Mesendoderm (in vitro differentiated cells): ENCODE measurements around the gene MAP1LC3C.

Experiments used
- DNase-seq: peaks from one replicate; pipeline ENCODE4 v3.0.0; 2013
- H2AK5ac ChIP-seq: 2 replicates; pipeline ENCODE4 v1.6.1; 2013; ENCODE audit warnings: low read length, inconsistent platforms
- H2BK120ac ChIP-seq: 2 replicates; pipeline ENCODE4 v1.6.1; 2013; ENCODE audit warnings: low read depth, mild to moderate bottlenecking, low read length, moderate library complexity, mixed read lengths
- H2BK15ac ChIP-seq: replicated peaks from 2 replicates; pipeline ENCODE4 v1.6.1; 2013; ENCODE audit warnings: low read depth, mild to moderate bottlenecking, moderate library complexity
- H2BK5ac ChIP-seq: 2 replicates; pipeline ENCODE4 v1.6.1; 2013; ENCODE audit warnings: low read length, inconsistent platforms
- H3K18ac ChIP-seq: 2 replicates; pipeline ENCODE4 v1.6.1; 2013; ENCODE audit warnings: mild to moderate bottlenecking, low read length, mixed read lengths
- H3K23ac ChIP-seq: one replicate; pipeline ENCODE4 v1.6.1; 2013; ENCODE audit warnings: low read length
- H3K27ac ChIP-seq: 2 replicates; pipeline ENCODE4 v1.5.1; 2013; ENCODE audit warnings: low read depth, mild to moderate bottlenecking, inconsistent platforms, low read length, moderate library complexity
- H3K27me3 ChIP-seq: 2 replicates; pipeline ENCODE4 v1.6.1; 2013; ENCODE audit warnings: low read length, control low read depth, mild to moderate bottlenecking, inconsistent platforms; ENCODE audit not compliant: insufficient read depth, poor library complexity
- H3K36me3 ChIP-seq: 2 replicates; pipeline ENCODE4 v1.6.1; 2013; ENCODE audit warnings: low read length, inconsistent platforms; ENCODE audit not compliant: control insufficient read depth, insufficient read depth
- H3K4ac ChIP-seq: one replicate; pipeline ENCODE4 v1.6.1; 2013; ENCODE audit warnings: low read depth, mild to moderate bottlenecking, low read length, moderate library complexity
- H3K4me1 ChIP-seq: 2 replicates; pipeline ENCODE4 v1.6.1; 2013; ENCODE audit warnings: low read depth, low read length, inconsistent platforms; ENCODE audit not compliant: control insufficient read depth
- H3K4me2 ChIP-seq: 2 replicates; pipeline ENCODE4 v1.6.1; 2013; ENCODE audit warnings: low read length
- H3K4me3 ChIP-seq: 2 replicates; pipeline ENCODE4 v1.5.1; 2013; ENCODE audit warnings: mild to moderate bottlenecking, low read length
- H3K56ac ChIP-seq: one replicate; pipeline ENCODE4 v1.6.1; 2013; ENCODE audit warnings: low read length
- H3K79me1 ChIP-seq: 2 replicates; pipeline ENCODE4 v1.6.1; 2013; ENCODE audit warnings: low read length, inconsistent platforms
- H3K79me2 ChIP-seq: 2 replicates; pipeline ENCODE4 v1.6.1; 2013; ENCODE audit warnings: mild to moderate bottlenecking, low read length; ENCODE audit not compliant: control insufficient read depth, insufficient read depth
- H3K9ac ChIP-seq: 2 replicates; pipeline ENCODE4 v1.6.1; 2013; ENCODE audit warnings: low read length, inconsistent platforms
- H4K5ac ChIP-seq: one replicate; pipeline ENCODE4 v1.6.1; 2013; ENCODE audit warnings: low read length
- H4K8ac ChIP-seq: one replicate; pipeline ENCODE4 v1.6.1; 2013; ENCODE audit warnings: low read depth, mild to moderate bottlenecking, control low read depth, low read length, moderate library complexity
- WGBS: extraction: QIAGEN DNeasy Blood & Tissue Kit; methylation state at CpG from one replicate; pipeline ENCODE4 v1.1.7; 2013; ENCODE audit warnings: low lambda C conversion rate, missing lambda C conversion rate; ENCODE audit not compliant: insufficient coverage; ENCODE audit errors: extremely low coverage; 5-methylcytosine and 5-hydroxymethylcytosine counted together

The MAP1LC3C gene

DNA sequence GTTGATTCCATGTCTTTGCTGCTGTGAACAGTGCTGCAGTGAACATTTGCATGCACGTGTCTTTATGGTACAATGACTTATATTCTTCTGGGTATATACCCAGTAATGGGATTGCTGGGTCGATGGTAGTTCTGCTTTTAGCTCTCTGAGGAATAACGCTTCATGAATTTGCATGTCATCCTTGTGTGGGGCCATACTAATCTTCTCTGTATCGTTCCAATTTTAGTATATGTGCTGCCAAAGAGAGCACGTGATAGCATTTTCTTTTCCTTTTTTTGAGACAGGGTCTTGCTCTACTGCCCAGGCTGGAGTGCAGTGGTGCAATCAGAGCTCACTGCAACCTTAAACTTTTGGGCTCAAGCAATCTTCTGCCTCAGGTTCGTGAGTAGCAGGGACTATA is 24.9 kb upstream of the MAP1LC3C start:
- no peak overlapping the region for H3K56ac ChIP-seq

DNA sequence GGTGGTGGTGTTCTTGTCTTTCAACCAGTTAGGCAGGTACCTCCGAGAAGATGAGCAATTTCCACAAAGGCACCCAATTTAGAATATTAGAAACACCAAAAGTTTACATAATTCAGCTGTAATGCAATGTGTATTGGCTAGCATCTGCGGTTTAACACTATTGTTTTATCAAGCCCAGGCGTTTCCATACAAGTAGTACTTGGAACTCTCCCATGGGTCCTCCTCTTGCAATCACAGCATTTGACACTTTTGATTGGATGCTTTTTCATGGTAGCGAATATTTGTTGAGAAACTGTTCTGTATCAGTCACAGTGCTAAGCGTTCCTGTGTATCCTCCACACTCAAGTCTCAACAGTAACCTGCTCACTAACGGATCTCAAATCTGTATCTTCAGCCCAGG is 20.1 kb upstream of the MAP1LC3C start:
- Histone ChIP-seq H3K4me3 (no peak overlapping the region), H3K23ac (no peak overlapping the region), H4K5ac (no peak overlapping the region), H2BK5ac (no peak overlapping the region), H2AK5ac (no peak overlapping the region), H3K79me1 (no peaks in the 10 kb centered on the region), H2BK120ac (no peak overlapping the region), H3K79me2 (no peaks in the 10 kb centered on the region), H3K4me1 (no peaks in the 10 kb centered on the region), H3K27me3 (no peaks in the 10 kb centered on the region), H3K56ac (no peak overlapping the region), H2BK15ac (no peak overlapping the region), H3K27ac (no peak overlapping the region), H4K8ac (no peak overlapping the region), H3K36me3 (no peaks in the 10 kb centered on the region), H3K4ac (no peak overlapping the region), H3K18ac (no peak overlapping the region), H3K9ac (no peak overlapping the region), H3K4me2 (no peak overlapping the region)
- no peak for DNase-seq
- WGBS = no CpG with 5 or more reads among the region's 6 CpGs

More for the DNA sequence above, 24.9 kb upstream of the MAP1LC3C start:
- no peaks in the 10 kb centered on the region for H3K79me2 ChIP-seq
- H3K36me3 ChIP-seq = no peaks in the 10 kb centered on the region
- H3K79me1 ChIP-seq = no peaks in the 10 kb centered on the region
- H3K18ac ChIP-seq = no peak overlapping the region
- H2AK5ac ChIP-seq = no peak overlapping the region
- H4K8ac ChIP-seq = no peak overlapping the region
- H2BK120ac ChIP-seq = no peak overlapping the region
- H3K4ac ChIP-seq = no peak overlapping the region
- H3K27ac ChIP-seq = no peak overlapping the region
- H3K23ac ChIP-seq = no peak overlapping the region
- H3K4me2 ChIP-seq = no peak overlapping the region
- no peak overlapping the region for H4K5ac ChIP-seq
- H3K9ac ChIP-seq = no peak overlapping the region
- H2BK5ac ChIP-seq = no peak overlapping the region
- WGBS = no CpG with 5 or more reads among the region's 6 CpGs
- no peak overlapping the region for H2BK15ac ChIP-seq
- H3K27me3 ChIP-seq = no peaks in the 10 kb centered on the region
- no peak overlapping the region for H3K4me3 ChIP-seq
- DNase-seq = no peak
- no peaks in the 10 kb centered on the region for H3K4me1 ChIP-seq

DNA sequence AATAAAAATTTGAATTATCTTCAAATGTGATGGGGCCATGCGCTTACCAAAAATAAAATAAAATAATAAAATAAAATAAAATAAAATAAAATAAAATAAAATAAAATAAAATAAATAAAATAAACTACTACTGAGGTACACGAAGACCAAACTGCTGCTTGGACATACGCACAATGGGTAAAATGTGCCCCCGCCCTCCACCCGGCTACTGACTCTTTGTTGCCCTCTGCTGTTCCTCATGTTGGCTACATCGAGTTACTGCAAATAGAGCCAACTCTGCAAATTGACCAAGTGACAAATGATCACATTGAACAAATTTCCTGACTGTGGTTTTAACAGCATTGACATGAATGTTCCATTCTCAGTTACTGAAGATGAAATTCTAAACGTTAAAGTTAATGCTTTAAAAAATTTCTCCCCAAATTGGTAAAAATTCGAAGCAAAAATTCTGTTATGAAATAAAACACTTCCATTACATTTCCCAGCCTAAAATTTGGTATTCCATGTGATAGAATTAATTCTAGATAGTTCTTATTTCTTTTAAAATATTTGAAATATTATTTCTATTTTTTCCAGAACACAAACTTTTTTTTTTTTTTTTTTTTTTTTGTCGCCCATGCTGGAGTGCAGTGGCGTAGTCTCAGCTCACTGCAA is 18.8 kb upstream of the MAP1LC3C start:
- no peaks in the 10 kb centered on the region for H3K36me3 ChIP-seq
- no peak overlapping the region for H4K5ac ChIP-seq
- H3K56ac ChIP-seq = no peak overlapping the region
- H3K27me3 ChIP-seq = no peaks in the 10 kb centered on the region
- H3K9ac ChIP-seq = no peak overlapping the region
- no peak overlapping the region for H3K23ac ChIP-seq
- H3K18ac ChIP-seq = no peak overlapping the region
- no peaks in the 10 kb centered on the region for H3K79me2 ChIP-seq
- H3K79me1 ChIP-seq = no peaks in the 10 kb centered on the region
- no CpG with 5 or more reads among the region's 10 CpGs for WGBS
- H2AK5ac ChIP-seq = no peak overlapping the region
- H3K4me1 ChIP-seq = no peaks in the 10 kb centered on the region
- no peak overlapping the region for H3K4ac ChIP-seq
- H3K4me3 ChIP-seq = no peak overlapping the region
- DNase-seq = peak; percentile 57
- no peak overlapping the region for H2BK5ac ChIP-seq
- H3K27ac ChIP-seq = no peak overlapping the region
- H3K4me2 ChIP-seq = no peak overlapping the region
- no peak overlapping the region for H2BK15ac ChIP-seq
- H2BK120ac ChIP-seq = no peak overlapping the region
- H4K8ac ChIP-seq = no peak overlapping the region

DNA sequence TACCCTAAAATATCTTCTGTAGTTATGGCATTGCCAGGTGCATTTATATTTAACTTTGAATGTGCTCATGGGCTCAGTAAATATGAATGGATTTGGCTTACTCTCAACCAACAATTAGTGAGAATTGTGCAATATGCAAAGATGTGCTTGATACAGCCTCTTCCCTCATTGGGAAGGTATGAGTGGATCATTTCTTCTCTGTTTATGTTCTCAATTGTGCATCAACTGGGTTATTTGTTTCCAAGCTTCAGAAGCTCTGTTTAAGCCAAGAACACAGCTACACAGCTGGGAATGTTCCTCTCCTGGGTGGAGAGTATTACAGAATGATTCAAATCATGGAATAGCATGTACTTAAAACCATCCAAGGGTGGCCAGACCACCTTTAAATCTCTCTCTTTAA is 17.6 kb upstream of the MAP1LC3C start:
- H3K79me2 ChIP-seq = no peaks in the 10 kb centered on the region
- H3K79me1 ChIP-seq = no peaks in the 10 kb centered on the region

DNA sequence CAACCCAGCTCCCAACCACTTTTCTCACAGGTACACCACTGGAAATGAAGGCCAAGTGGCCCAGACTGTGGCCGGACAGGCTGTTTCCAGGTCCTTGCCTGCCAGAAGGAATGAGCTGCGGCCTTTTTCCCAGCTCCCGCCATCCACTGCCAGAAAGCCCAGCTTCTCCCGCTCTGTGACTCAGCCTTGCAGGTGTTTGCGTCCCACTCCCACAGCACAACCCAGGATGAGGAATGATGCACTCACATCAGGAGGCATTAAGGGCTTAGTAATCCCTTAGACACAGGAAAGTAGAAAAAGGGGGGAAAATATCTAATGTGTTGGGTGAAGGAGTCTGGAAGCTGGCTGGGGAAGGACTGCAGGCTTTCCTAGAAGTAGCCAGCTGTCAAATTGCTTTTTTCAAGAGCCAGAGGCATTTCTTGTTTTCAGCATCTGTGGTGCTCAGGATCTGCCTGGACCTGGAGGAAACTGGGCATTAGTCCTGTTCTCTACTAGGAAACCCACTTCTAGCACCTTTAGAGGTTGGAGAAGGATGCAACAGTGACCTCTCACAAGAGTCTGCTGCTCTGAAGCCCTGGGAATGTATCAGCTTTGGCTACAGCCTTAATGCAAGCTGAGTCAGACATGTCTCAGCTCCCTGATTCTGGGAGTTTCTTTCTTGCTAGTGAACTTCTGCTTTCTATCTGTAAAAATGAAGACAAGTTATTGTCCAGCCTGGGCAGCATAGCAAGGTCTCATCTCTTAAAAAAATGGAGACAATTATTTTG is 13.2 kb upstream of the MAP1LC3C start:
- Histone ChIP-seq H3K27me3 (no peaks in the 10 kb centered on the region), H3K4me2 (no peak overlapping the region), H2AK5ac (no peak overlapping the region), H3K9ac (no peak overlapping the region), H2BK5ac (no peak overlapping the region), H2BK120ac (no peak overlapping the region), H3K27ac (no peak overlapping the region), H3K56ac (no peak overlapping the region), H3K4ac (no peak overlapping the region), H4K8ac (no peak overlapping the region), H4K5ac (no peak overlapping the region), H3K4me1 (no peaks in the 10 kb centered on the region), H3K79me1 (no peaks in the 10 kb centered on the region), H3K23ac (no peak overlapping the region), H2BK15ac (no peak overlapping the region), H3K79me2 (no peaks in the 10 kb centered on the region), H3K36me3 (no peaks in the 10 kb centered on the region), H3K18ac (no peak overlapping the region), H3K4me3 (no peak overlapping the region)
- DNase-seq = no peak
- WGBS = no CpG with 5 or more reads among the region's 5 CpGs

More for the DNA sequence above, 17.6 kb upstream of the MAP1LC3C start:
- H3K56ac ChIP-seq = no peak overlapping the region
- H3K4me3 ChIP-seq = no peak overlapping the region
- no peak overlapping the region for H2BK5ac ChIP-seq
- no peak overlapping the region for H3K9ac ChIP-seq
- no peak overlapping the region for H4K5ac ChIP-seq
- no peak overlapping the region for H4K8ac ChIP-seq
- DNase-seq = no peak
- no peak overlapping the region for H3K18ac ChIP-seq
- no peak overlapping the region for H2AK5ac ChIP-seq
- no peaks in the 10 kb centered on the region for H3K36me3 ChIP-seq
- no peaks in the 10 kb centered on the region for H3K27me3 ChIP-seq
- H3K23ac ChIP-seq = no peak overlapping the region
- no peak overlapping the region for H2BK120ac ChIP-seq
- H3K4me2 ChIP-seq = no peak overlapping the region
- no peak overlapping the region for H2BK15ac ChIP-seq
- H3K4me1 ChIP-seq = no peaks in the 10 kb centered on the region
- no peak overlapping the region for H3K4ac ChIP-seq
- H3K27ac ChIP-seq = no peak overlapping the region
